ENCODE results near the gene ANKRD44.

ANKRD44 gene

DNA sequence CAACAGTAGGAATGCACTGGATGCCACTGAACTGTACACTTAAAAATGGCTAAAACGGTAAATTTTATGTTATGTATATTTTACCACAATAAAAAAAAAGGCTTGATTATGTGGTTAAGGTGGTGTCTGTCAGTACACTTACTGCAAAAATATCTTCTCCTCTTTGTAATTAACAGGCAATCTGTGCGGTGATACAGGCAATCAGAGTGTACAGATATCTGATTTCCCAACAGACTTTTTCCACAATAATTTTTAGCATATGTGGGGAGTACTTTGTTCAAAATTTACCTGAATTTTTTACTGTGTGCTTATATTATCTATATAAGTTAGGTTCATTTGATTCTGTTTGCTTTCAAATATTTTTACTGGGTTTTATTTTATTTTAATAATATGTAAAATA lies 209.1 kb downstream of the ANKRD44 start:
- no peak for DNase-seq

- DNase-seq = no peak
Observed at GRCh38 chr2:197097578-197098366, 212.8 kb downstream of the ANKRD44 start.

DNA sequence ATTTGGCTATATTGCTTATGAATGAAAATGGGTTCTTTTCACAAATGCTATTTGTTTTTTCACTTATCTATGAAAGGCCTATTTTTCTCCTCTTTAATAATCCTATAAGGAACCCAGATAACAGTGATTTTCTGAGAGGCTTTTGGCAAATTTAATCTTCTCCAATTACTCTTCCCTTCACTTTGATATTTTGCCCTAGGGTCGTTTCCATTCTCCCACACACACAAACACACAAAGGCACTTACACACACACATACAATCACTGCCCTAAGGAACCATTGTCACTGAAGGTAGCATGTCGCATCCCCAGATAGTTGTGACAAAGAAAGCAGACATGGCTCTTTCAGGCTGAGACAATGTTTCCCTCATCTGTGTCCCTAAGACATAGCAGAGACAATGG lies 213.9 kb downstream of the ANKRD44 start:
- DNase-seq = no peak

DNA sequence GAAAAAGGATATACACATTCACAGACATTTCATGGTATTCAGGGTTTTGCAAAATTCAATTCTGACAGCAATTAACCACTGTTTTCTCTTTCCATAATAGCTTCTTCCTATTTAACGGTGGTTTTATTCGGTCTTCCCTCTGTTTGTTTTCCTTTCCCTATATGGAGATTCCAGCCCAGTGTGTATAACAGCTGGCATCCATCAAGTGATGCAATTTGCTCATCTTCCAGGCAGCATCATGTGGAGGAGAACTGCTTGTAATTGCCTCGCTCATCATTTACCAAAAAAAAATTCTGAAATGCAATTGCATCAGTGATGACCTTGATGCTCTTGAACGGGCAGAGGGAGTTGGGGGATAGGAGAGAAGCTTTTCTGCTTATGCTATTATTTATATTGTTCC lies 218.1 kb downstream of the ANKRD44 start:
- DNase-seq = no peak

DNA sequence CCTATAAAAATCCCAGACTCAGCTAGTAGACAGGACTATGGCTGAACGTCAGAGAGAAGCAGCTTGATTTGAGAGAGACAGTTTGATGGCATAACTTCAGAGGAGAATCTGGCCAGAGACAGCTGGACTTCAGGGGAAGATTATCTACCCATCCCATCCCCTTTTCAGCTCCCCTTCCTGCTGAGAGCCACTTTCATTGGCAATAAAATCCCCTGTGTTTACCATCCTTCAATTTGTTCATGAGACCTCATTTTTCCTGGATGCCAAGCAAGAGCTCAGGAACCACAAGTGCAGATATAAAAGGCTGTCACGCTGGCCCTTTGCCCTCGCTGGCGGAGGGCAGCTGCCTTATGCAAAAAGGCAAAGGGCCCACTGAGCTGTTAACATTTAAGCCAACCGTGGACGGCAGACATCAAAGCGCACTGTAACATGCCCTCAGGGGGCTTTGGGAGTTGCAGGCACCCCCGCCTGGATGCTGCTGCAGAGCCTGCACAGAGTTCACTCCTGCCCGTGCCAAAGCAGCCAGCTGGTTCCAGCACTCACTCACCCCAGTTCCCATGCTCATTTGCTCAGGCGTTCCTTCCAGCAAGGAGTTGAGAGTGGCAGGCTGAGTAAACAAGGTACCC lies 219.7 kb downstream of the ANKRD44 start:
- no peak for DNase-seq

DNA sequence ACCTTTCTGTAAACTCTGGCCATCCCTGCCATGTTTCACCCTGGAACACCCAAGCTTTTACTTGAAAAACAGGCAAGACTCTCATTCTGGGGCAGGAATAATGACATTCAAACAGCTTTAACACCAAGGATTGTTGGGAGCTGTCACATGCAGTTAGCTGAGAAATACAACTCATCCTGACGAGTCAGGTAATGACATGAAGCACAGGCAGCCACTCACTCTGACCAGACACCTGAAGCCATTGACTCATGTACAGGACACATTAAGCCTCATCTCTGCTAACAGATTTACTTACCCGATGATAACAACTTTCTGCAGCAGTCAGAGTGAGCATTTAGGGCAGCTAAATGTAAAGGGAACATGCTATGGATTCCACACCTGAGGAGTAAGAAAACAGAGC lies 220.9 kb downstream of the ANKRD44 start:
- no peak for DNase-seq

DNA sequence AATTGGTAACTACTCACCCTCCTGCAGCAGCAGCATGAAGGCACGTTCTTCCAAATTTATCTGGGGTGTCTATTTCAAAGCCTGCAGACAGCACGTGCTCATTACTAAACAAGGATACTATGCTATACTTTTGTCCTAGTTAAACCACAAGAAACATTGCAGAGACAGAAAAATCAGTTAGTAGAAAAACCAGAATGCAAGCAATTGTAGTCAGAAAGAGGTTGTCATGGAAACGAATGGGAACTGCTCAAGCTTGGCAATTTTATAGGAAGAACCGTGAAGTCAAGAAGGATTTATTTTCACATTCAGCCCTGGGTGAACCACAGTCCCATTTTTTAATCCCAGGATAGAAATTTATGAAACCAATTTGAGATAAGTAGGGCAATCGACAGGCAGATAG lies 221.9 kb downstream of the ANKRD44 start:
- DNase-seq = no peak

- no peak for DNase-seq
Observed at GRCh38 chr2:197086500-197086899, 224.1 kb downstream of the ANKRD44 start.

DNA sequence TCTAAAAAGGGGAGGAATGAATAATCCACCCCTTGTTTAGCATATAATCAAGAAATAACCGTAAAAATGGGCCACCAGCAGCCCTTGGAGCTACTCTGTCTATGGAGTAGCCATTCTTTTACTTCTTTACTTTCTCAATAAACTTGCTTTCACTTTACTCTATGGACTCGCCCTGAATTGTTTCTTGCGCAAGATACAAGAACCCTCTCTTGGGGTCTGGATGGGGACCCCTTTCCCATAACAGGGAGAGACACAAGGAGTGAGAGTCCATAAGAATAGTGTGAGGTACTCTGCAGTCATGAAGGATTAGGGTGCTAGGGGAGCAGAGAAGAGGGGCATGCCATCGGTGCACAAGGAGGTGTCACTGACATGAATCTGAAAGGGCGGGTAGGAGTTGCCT lies 224.9 kb downstream of the ANKRD44 start:
- DNase-seq = no peak

- DNase-seq = no peak
Observed at GRCh38 chr2:197081294-197081693, 229.3 kb downstream of the ANKRD44 start.

DNA sequence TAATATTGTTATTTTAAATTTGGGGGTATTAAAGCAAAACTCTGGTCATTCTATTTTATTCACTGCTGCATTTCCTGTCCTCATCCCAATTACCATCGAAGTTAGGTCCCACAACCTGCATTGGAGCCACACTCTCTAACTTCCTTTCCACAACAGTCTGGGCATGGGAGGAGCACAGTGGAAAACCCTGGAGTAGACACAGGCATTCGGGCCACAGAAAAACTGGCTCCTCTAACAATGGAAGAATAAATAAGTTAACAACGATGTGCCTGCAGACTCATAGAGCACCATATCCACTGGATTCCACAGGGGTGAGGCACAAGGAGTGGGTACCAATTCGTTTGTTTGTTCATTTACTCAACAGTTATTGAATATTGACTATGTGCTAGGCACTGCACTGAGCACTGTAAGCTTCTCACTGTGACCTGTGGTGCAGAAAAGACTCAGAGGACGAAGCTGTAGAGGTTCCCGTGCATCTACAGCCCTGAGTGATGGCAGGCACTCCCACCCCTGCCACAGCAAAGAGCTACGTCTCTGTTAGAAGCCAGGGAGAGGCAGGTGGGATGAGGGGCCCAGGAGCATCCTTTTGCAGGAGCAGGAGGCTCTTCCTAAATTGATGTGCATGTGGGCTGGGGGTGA lies 229.9 kb downstream of the ANKRD44 start:
- DNase-seq = no peak

DNA sequence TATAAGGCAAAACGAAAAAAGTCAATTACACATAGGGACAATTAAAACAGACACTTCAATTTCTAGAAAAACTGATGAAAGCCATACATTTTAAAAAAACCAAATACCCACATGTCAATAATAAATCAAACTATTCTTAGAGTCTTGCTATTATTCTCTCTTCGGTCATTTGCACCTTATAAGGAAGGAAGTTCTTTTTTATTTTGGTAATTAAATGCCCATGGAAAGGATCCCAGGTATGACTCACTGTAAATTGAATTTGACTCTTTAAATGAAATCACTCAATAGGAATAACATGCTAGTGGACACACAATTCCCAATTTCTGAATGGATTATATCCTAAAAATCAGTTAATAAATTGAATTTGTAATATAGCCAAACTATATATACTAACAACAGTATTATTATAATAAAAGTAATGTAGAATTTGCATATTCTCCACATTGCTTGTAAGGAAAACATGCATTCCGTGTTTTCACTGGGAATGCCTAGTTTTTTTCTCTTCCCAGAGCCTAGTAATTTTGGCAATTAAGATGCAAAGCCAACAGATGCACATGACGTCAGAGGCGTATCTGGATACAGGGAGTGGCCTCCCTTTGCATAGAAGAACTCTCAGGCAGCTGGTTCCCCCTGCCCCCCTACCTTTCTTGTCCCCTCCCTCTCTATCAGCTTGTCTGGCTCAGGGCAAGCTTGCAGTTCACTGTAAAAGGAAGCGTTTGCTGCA lies 230.6 kb downstream of the ANKRD44 start:
- no peak for DNase-seq

- DNase-seq = no peak
Observed at GRCh38 chr2:197079414-197079813, 231.2 kb downstream of the ANKRD44 start.

GRCh38 chr2:197078535-197078934 lies 232.0 kb downstream of the ANKRD44 start:
- DNase-seq = no peak

- DNase-seq = no peak
Observed at GRCh38 chr2:197077336-197077735, 233.2 kb downstream of the ANKRD44 start.

- DNase-seq = no peak
Observed at GRCh38 chr2:197076652-197077051, 233.9 kb downstream of the ANKRD44 start.

DNA sequence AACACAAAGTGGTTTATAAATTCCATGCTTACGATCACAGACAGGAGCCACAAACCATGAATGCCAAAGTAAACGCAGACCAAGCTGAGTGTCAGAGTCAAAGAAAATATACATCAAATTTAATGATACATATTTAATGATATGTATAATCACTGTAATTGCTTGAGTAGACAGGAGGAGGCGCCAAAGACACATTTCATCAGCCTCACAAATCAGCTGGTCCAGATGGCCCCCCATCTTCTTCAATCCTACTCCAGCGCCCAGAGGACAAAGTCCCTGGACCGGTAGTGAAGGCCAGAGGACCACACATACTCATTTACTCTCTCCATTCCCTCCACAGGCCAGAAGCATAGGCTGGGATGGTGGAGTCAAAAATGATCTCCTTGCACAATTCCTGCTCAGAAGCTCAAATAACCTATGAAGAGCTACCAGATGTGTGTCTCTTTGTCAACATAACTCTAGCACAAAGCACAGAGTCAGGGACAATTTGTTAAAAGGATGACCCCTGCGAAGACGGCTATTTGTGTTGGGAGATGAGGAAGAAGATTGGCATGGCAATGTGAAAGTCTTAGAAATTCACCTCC lies 234.7 kb downstream of the ANKRD44 start:
- DNase-seq = no peak

DNA sequence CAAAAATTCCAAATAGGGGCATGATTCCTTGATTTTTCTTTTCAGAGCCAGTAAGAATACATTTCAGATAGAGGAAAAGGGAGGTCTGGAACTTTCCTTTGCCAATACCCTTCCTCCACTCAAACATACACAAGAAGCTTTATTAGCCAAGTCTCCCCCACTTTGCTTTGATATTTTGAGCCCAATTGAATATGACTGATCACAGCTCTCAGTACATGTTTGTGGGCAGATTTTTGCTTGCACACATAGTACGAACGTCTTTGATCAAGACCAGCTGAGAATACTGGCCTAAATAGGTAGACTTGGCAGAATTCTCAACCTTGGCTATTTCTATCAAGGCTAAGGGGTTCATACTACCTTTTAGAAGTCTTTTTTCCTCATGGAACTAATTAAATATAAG lies 235.3 kb downstream of the ANKRD44 start:
- no peak for DNase-seq

DNA sequence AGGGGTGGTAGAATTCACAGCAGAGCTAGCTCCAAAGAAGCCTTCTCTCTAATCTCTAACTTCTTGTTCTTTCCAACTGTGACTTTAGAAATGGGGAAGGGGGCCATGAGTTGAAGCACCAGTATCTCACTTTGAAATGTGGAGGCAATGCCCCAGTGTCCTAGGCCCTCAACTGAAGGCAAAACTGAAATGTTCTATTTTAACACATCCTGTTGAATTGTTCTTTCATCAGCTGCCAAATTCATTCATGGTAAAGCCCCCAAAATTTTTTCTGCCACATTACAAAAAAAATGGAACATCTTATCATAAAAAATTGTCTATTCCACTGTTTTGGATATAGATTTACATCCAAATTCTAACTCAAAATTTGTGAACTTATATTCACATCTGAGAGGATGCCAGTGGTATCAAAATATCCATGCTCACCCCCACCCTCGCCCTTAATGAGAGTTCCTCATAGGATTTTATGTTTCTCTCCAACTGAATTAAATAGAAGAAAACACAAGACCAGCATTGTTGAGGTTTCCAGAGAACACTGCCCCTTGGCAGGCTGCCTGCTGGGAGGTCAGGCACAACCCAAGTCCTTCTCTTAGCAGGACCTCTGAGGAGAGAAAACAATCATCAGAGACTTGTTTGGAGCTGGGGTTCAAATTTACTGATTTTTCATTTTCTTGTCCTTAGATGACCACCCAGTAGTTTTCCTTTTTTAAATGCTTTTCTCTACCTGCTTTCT lies 236.7 kb downstream of the ANKRD44 start:
- DNase-seq = no peak

DNA sequence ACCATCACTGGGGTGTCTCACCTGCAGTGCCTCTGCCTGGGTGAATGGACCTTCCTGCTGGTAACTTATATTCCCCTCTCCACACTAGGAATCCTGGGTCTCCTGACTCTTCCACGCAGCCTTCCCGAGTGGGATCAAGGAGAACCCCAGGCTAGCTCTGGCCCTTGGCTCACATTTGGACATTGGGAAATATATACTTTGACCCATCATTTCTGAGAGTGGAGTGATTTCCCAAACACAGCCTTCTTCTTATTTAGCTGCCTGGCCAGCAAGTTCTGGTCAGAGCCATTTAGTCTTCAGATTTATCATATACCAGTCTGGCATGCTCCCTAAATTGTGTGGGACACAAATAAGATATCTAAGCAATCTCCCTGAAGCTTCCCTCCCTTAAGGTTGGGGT lies 237.3 kb downstream of the ANKRD44 start:
- no peak for DNase-seq

- no peak for DNase-seq
Observed at GRCh38 chr2:197072533-197072932, 238.0 kb downstream of the ANKRD44 start.

DNA sequence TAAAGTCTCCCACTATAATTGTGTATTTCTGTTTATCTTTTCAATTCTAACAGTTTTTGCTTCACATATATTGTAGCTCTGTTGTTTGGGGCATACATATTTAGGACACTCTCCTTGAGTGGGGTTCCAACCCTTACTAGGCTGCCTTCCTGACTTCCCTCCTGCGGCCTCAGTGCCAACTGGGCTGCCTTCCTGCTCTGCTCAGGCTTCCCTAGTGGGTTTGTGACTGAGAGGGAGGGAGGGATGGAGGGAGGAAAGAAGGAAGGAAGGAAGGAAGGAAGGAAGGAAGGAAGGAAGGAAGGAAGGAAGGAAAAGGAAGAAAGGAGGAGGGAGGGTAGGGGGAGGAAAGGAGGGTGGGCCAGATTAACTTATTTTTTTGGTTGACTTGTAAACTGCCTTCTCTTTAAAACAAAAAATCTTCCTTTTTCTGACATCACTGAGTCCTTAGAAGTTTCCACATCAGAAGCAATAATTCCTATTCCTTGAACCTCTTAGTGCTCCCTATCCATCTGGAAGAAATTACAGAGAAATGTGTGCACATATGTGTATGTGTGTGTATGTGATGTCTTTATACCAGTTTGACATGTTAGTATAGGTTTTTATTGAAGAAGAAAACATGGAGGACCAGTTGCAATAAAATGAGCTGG lies 238.7 kb downstream of the ANKRD44 start:
- no peak for DNase-seq
